Activated CD4-positive, alpha-beta T cell treated with anti-CD3 and anti-CD28 coated beads, Interleukin-2, amount 50 U/mL, for 48 hours (primary cell): Measurements from ENCODE around the gene SIPA1L3.

Experiments
- DNase-seq, 2 experiments: peaks; one replicate each; pipeline ENCODE4 v3.0.0-alpha.2; 2020

The SIPA1L3 gene

DNA sequence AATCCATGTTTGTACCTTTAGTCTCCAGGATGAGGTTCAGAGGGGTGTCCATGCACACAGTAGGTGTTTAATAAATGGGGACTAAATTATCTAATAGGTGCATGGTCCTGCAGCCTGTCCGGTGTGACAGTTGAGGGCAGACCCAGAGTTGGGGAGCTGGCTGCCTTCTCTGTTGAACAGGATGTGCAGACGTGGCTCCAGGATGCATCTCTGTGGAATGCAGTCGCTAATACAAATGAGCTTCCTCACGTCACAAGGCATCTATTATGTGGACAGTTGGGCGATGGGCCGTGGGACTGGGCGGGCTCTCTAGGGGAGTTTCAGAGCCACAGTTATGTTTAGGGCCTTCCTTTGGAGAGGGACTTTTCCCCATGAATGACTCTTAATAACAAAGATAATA lies 71.0 kb downstream of the SIPA1L3 start:
- DNase-seq, result no peak

DNA sequence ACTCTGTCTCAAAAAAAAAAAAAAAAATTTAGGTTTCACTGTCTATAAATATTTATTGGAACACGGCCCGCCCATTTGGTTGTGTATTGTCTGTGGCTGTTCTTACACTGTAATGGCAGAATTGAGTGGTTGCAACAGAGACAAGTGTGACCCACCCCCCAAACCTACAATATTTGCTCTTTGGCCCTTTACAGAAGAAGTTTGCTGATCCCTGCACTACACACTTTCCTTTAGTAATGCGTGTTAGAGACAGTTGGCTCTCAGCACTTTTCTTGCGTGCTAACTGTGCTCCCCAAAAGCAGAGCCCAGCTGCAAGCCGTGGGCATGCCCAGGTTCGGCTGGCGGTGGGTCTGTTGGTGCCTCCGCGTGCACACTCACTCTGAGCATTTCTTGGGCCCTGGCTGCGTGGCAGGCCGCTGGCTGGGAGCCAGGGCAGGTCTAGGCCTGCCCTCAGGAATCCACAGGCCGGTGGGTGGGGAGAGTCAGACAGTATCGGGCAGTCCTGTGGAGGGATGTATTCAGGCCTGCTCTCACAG lies 72.6 kb downstream of the SIPA1L3 start:
- no peak for DNase-seq

DNA sequence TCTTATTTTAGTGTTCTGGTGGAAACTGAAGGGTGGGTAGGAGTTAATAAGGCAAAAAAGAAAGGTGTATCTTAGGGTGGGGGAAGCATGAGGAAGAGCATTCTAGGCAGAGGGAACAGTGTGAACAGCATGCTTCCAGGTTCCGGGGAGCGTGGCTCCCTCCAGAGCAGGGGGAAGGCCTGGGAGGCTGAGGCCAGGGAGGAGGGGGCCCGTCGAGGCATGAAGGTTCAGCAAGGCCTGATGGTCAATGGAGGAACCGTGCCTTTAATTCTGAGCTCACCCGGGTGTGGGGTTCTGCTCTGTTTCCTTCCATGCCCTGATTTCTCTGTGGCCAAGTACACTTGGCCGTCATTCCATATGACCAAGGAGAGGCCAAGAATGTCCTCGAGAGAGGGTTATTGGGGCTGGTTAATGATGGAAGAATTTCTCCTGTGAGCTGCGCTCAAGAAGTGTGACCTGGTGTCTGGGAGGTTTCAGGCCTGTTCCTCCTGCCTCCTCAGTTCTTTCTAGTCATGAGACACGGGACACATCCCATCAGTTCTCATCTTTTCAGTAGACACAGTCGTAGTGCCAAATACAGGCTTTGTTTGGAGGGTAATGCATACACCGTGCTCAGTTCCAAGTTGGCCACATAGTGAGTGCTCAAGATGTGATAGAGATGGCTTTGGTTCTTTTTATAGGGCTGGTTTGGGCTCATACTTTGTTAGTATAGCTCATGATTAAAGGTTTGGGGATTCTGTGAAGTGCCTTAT lies 73.6 kb downstream of the SIPA1L3 start:
- no peak for DNase-seq

DNA sequence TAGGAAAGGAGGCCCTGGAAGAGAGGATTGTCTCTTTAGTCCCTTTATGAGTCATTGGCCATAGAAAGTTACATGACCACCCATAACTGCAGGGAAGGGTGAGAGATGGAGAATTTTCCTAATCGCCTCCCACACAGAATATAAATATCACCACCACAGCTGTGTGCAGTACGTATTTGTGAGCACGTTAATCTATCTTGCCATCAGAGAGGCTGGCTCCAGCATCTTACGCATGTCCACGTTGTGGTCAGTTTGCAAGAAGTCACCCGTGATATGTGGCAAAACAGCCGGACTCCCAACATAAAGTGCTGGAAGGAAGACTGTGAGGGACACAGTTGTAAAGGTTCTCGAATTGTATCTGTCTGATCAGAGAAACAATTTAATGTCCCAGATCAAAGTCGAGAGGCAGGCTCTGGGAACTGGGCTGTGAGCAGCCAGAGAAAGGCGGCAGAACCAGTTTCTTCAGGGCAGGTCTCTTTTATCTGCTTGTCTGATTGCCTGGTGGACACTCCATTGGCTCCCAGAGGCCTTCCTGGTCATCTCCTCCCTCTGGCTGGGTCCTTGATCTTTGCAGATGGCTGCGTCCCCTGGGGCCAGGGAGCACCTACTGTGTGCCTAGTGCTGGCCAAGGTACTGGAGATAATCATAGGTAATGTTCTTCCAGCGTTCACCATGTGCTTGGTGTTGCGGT lies 74.9 kb downstream of the SIPA1L3 start:
- DNase-seq, result no peak

DNA sequence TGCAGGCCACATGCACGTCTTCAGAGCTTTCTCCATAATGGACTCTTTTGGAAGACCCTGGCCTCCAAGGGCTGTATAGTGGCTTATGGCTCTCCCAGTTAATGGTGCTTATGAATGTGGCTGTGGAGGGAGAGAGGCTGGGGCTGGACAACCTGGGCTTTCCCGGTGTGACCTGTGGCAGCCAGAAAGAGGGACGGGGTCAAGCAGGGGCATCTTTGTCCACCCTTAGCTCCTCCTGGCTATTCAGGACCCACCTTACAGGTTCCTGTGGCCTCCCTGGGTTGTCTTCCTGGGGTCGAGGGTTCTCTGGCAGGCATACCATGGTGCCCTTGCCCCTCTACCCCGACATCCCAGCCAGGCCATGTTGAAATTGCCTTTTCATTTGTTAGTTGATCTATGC lies 75.6 kb downstream of the SIPA1L3 start:
- DNase-seq, result no peak

DNA sequence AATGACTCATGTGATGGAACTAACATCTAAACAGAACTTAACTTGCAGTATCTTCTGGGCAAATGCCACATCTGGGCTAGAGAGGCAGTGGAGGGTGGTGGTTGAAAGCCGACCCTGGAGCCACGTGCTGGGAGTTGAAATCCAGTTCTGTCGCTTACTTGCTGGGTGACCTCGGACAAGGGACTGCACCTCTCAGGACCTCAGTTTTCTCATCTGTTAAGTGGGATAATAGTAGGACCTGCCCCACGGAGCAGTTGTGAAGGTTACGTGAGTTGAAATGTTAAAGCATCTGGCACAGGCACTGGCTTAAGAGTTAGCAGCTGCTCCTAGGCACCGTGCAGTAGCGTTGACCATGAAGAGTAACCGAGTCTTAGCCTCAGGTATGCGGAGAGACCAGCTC lies 76.1 kb downstream of the SIPA1L3 start:
- no peak for DNase-seq

DNA sequence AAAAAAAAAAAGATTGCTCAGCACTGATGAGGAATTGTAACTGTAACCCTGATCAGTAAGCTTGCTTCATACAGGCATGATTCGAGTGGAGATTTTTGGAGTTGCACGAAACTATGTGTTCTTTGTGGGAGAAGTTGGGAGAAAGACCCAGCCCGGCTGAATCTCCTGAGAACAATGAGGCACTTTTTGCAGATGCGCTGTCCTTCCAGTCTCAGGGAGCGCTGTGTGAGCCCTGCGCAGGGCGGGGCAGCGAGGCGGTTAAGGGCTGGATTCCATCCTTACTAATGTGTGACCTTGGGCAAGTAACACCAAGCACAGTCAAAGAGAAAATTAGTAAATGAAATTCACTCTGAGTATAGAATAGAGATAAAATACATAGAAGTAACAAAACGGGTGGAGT lies 76.9 kb downstream of the SIPA1L3 start:
- no peak for DNase-seq

DNA sequence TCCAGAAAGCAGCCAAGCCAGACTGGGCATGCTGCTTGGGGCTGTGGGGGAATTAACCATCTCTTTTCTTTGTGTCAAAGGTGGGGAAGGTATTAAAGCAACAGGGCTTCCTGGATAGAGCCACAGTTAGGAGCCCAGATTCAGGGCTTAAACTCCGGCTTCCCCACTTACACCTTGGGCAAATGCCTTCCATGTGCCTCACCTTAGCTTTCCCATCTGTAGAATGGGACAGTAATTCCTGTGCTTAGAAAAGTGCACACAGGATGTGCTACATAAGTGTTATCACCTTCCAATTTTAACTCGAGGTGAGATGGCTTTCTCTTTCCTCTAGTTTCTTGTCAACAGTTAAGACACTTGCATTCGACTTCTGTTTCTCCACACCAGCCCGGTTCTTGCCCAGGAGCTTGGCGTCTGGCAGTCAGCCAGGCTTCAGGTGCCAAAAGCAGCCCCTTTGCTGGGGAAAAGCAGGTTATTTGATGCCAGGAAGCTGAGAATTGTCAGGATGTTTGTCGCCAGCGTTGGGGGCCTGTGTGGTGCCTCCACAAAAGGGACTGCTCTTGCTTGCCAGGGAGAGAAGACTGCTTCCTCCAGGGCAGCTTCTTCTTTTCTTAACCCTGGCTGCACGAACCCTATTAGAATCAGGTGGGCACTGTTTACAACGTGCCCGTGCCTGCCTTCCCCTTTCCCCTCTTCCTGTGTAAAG lies 79.2 kb downstream of the SIPA1L3 start:
- no peak for DNase-seq

DNA sequence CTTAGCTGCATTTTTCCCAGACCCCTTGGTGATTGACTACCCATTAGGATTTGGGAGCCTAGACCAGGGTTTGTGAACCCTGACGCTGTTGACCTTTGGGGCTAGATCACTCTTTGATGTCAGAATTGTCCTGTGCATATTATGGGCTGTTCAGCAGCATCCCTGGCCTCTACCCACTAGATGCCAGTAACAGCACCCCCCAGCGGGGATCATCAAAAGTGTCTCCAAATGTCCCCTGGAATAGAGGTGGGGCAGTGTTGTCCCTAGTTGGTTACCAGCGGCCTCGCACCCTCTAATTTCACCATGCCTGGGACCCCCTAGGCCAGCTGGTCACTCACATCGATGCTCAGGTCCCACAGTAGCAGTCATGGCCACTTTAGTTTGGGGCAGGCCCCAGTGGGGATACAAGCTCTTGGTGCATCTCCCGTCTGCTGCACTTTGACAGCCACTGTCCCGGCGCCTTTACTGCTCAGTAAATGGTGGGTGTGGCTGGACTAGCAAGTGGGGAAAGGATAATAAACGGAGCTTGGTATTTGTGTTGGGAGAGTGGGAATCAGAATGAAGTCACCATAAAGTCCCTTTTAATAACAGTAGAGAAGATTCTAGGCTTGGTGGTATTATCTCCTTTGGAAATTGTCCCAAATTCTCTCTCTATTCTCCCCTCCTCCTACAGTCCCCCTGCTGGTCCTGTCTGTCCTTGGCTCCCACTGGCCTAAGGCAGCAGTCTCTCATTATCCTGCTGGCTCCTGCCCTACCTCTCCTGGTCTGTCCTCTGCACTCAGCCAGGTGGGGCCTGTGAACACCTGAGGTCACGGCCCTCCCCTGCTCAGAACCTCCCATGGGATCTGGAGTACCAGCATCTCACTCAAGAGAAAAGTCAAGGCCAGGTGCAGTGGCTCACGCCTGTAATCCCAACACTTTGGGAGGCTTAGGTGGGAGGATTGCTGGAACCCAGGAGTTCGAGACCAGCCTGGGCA lies 80.6 kb downstream of the SIPA1L3 start:
- DNase-seq, result no peak

DNA sequence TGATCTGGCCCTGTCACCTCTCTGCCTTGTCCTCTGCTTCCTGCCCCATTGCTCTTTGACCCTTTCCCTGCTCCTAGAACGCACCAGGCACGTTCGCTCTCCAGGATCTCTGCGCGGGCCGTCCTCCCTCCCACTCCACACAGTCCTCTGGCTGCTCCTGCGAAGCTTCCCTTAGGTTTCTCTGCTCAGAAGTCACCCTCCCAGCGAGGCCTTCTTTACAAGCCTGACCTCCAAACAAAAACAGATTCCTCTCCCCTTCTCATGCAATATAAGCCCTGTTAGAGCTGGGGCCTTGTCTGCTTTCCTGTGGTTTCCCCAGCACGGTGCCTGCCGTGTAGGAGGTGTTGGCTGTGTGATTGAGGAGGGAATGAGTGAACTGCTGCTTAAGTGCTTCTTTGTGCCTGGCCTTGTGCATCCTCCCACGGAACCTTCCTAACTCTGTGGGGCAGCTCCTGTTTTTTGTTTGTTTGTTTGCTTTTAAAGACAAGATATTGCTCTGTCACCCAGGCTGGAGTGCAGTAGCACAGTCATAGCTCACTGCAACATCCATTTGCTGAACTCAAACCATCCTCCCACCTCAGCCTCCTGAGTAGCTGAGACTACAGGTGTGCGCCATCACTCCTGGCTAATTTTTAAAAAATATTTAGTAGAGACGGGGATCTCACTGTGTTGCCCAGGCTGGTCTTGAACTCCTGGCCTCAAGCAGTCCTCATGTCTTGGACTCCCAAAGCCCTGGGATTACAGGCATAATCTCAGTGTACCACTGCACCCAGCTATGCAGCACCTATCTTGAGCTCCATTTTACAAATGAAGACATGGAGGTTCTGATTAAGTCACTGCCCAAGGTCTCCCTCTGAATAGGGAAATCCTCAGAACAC lies 82.0 kb downstream of the SIPA1L3 start:
- peak in 1 of 2 experiments; percentile 12 for DNase-seq

DNA sequence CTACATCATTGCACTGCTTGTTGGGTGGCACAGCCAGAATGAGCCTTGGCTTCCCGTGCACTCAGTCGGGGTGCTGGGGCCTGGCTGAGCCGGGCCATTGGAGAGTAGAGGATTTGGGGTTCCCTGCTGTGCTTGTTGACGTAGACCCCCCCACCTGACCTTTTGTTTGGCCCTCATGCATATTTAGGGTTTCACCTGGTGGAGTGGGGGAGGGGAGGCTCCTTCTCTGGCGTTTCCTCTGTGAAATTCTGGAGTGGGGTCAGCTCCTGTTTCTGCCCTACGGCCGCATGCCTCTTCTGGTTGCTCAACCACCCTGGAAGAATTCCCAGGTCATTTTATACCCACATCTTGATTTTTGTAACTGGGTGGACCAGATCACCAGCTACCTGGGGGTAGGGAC lies 82.8 kb downstream of the SIPA1L3 start:
- no peak for DNase-seq

DNA sequence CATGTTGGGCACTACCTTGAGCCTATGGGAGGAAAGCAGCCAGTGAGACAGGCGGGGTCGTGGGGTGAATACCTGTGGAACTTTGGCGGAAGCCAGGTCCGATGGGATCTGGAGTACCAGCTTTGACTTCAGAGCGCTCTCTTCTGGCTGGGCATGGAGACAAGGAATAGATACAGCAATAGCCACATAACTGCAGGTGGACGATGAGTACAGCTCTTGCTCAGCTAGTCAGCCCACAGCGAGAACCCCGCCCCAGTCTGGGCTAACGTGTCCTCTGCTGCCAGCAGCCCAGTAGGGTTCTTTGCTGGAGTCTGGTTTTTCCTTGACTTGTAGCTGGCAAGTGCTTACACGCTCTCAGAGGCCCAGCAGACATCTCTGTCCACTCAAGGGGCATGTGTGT lies 83.4 kb downstream of the SIPA1L3 start:
- no peak for DNase-seq

DNA sequence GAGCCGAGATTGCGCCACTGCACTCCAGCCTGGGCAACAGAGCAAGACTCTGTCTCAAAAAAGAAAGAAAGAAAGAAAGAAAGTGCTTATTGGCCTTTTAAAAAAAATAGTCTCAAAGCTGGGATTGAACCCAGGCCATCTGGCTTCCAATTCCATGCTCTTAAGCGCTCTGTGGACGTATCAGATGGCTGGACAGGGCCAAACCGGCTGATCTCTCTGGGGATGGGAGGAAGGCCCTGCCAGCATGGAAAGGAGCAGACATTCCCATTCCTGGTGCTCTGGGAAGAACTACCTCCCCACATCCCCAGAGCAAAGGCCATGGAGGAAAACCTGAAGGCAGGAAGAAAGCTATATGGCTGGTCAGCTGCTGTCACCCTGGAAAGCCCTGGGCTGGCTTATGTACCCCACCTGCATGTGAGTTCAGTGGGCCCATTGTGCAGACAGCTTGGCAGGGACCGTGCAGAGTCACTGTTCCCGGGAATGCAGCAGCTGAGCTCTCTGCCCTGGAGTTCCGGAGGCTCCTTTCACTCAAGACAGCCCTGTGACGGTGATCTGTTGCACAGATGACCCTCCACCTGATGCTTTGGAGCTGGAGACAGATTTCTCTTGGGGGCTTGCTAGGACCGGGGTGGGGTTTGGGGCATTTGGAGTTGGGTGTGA lies 84.3 kb downstream of the SIPA1L3 start:
- no peak for DNase-seq

DNA sequence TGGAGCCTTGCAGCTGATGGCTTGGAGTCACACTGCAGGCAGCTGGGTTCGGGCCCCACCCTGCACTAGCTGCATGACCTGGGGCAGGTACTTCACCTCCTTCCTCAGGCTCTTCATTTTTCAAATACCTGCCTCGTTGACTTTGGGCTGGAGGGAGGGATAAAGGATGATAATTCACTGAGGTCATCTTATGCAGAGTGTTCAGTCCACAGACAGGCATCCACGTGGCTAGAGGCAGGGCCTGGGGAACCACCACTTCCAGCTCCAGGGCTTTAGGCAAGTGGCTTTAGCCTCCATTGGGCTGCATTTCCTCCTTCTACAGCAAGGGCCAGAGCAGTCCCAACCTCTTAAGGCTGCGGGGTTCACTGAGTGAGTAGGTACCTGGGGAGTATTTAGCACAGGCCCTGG lies 84.8 kb downstream of the SIPA1L3 start:
- DNase-seq, result no peak

DNA sequence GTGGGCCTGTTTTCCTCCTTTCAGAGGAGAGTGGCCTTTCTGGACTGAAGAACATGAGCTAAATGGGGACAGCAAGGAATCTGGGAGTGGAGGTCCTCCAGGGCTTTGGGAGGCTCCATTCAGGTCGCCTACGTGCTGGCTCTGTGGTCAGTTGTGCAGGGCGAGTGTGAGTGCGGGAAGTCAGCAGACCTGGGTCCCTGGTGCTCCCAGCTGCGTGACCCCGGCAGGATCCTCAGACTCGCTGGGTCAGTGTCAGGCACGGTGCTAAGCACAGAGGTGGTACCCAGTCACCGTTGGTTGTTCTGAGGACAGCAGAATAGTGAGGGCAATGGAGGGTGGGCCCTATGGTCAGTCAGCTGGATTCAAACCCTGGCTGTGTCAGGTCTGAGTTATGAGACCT lies 85.8 kb downstream of the SIPA1L3 start:
- no peak for DNase-seq

DNA sequence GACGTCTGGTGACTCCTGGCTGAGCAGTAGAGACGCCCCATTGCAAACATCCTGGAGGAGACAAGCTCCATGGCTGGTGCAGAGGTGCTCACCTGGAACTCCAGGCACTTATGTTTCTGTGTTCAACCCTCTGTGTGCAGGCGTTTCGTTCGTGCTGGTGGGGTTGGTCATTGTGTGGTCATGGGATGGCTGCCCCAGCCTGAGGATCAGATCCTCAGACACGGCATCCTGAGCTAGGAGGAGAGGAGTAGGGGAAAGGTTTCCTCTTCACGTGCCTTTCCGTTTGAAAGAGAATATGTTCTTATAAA lies 87.8 kb downstream of the SIPA1L3 start:
- no peak for DNase-seq

DNA sequence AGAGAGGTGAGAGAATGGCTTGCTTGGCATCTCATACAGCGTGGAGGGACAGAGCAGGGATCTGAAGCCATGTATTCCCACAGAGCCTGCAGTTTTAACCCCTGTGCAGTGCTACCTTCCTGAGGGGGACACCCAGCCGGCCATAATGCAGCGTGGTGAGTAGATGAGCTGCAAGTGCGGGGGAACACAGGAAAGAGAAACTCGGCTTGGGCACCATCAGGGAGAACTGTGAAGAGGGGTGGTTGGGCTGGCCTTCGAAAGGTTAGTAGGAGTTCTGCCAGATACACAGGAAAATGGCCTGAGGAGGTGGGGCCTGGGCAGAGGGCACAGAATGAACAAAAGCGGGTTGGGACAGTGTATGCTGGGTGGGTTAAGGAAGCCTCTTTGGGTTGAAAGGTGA lies 88.3 kb downstream of the SIPA1L3 start:
- DNase-seq, result no peak

DNA sequence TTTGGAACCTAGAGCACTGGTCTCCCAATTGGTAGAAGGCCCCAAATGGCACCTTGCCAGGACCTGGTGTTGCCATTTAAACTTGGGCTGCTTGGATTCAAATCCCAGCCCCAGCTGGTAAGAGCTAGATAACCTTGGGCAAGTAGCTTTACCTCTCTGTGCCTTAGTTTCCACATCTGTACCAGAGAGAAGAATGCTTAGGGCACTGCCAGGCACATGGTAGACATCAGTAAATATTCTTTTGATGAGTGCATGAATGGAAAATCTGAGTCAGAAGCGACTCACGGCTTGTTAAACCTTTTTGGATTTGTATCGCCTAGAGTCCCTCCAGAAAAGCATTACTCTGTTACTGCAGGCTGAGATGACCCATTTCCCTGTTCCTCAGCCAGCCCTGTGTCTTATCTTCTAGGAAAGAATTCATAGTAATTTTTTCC lies 90.9 kb downstream of the SIPA1L3 start:
- peak; percentile 11 to 22 for DNase-seq

DNA sequence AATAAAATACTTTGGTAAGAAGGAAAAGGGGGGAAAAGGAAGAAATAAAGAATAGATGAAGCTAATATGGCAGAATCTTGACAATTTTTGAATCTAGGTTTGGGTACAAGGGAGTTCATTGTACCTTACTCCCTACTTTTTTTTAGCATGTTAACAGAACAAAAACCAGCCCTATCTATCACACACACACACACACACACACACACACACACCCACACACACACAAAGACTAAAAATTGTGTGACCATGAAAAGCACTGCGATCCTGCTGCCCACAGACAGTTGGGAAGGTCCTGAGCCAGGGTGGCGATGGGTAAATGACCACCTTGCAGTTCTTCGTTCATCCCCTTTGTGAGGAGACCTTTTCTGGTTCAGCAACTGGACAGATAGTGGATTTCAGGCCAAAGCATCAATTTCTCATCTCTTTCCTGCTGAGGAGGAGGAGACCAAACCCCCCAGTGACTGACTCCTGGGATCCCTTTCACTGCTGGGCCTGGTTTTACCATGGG lies 91.8 kb downstream of the SIPA1L3 start:
- no peak for DNase-seq

DNA sequence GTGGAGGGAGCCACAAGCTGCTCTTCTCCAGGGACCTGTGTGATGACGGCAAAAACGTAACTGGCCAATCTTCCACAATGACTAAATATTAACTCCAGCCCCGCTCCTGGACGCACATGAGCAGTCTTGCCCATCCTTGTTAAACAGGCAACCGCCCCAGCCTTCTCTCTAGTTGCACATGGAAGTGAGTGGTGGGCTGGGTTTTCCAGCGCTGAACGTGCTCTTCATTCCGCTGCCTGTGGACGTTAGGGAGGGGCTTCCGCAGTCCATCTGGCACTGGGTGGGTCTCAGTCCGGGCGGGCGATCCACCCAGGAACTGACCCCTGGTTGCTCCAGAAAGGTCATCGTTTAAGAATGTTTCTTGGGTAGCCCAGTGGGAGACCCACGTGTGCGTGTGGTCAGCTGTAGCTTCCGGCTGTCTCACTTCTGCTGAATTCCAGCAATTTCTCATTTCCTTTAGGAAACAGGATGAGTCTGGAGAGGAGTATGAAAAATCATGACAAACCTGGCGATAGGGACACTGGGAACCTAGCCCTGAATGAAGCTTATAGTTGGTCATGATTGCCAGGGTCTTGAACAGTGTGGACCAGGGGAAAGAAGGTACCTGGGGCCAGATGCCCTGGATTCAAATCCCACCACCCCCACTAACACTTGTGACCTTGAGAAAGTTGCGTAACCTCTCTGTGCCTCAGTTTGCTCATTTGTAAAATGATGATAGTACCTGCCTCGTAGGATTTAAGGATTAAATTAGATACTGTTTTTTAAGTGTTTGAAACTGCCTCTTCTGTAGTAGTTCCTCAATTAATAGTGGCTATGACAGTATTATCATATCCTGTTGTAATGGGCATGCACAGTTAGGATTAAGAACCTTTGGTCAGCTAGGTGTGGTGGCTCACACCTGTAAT lies 92.6 kb downstream of the SIPA1L3 start:
- DNase-seq, result no peak
